Right forelimb (tissue), 1 donor: ENCODE data around the gene TSHZ2.
"Not testable (repeated sequence)": the region's sequence is repeated elsewhere in the genome, so short reads cannot be mapped to it uniquely, and the experiment has no call there.

Experiments
- DNase-seq: peaks from one replicate; pipeline ENCODE4 v3.0.0-alpha.2; 2018

The TSHZ2 gene

DNA sequence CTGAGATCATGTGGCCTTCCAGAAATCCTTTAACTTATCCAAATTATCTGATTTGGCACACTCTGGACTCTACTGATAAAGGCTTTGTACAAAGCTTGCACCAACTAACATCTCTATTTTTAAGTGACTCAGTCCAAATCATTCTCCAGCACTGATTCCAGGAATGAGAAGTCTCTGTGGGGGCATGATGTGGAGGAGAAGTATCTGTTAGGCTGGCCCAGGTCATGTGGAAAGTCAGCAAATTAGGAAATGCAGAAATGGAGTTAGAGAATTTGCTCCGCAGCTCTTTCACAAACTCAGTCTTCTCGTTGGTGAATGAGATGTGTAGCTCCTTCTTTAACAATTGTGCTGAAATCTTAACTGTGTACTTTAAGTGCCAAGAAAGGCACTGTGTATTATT is 455.8 kb downstream of the TSHZ2 start:
- DNase-seq: no peak

DNA sequence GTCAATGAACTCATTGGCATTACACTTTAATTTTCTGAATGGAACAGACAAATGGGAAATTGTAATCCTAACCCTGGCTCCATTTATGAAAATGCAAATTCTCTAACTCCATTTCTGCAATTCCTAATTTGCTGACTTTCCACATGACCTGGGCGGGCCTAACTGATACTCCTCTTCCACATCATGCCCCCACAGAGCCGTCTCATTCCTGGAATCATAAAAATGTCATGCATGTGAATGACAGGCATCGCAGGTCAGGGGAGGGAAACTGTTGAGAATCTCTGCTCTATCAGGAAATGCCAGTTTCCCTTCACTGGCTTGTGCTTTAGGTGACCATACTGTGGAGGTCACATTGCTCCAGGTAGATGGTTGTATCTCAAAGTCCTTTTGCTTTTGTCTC is 456.4 kb downstream of the TSHZ2 start:
- no peak for DNase-seq

DNA sequence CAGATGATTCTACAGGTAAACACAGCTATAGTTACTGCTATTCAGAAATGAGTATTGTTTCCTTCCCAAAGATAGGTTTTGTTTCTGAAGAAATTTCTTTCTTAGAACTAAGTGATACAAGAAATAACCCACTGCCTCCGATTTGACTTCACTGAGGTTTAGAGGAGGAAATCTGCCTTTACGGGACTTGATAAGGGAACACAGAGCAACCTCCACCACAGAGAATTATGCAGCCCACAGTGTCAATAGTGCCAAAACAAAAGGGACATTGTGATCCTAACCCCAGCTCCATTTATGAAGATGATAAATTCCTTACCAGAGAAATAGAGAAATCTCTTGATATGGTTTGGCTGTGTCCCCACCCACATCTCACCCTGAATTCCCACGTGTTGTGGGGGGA is 456.8 kb downstream of the TSHZ2 start:
- no peak for DNase-seq

DNA sequence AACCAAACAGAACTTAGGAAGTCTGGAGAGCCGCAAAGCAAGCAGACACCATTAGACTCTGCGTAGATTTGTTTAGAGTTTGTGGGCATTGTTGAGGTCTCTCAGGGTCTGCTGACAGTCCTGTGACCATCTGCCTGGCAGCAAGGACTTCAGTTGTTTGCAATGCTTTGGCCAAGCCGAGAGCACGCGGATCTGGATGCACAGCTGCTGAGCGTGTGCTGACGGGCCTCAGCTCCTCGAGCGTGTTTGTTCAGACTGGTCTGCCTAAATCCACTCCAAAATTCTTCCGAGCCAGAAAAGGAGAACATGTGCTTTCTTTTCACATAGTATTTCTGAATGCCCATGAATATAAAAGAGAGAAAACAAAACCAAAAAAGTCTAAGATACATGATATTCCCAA is 462.5 kb downstream of the TSHZ2 start:
- no peak for DNase-seq

DNA sequence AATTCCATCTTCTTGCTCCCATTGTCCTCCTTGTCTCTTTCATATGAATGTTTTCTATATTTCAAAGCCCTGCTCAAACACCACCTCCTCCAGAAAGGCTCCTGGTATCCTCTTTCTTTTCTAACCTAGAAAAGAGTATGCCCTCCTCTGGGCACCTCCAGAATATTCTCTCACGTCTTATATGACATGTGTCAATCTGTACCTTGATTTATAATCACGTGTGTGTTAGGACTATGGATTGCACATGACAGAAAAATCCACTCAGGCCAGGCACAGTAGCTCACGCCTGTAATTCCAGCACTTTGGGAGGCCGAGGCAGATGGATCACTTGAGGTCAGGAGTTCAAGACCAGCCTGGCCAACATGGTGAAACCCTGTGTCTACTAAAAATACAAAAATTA is 464.8 kb downstream of the TSHZ2 start:
- not testable (repeated sequence) for DNase-seq

DNA sequence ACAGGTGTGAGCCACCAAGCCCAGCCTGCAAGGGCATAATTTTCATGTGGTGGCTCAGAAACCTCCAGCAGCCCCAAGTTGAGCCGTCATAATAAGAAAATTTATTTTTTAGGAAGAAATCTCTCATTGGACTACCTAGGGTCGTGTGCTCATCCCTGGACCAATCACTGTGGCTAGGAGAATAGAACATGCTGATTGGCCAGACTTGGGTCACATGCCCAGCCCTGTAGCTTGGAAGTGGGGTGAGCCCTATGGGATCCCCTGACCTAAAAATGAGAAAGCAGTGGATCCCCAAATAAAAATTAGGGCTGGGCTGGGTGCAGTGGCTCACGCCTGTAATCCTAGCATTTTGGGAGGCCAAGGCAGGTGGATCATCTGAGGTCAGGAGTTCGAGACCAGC is 466.2 kb downstream of the TSHZ2 start:
- no peak for DNase-seq

DNA sequence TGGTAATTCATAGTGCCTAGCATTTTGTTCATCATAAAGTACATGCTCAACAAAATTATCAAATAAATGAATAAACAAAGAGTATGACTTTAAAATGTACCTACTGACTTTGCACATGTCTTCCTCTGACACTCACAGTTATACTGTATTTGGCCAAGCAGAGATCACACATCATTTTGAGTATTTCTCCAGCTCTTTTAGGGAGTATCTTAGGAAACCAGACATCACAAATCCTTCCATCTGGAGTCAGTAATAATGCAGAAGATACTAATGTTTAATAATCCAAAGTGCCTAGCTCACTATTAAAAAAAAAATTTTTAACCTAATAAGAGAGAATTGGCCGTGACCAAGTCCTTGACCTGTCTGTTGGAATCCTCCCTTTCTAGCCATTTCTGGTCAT is 466.9 kb downstream of the TSHZ2 start:
- no peak for DNase-seq

DNA sequence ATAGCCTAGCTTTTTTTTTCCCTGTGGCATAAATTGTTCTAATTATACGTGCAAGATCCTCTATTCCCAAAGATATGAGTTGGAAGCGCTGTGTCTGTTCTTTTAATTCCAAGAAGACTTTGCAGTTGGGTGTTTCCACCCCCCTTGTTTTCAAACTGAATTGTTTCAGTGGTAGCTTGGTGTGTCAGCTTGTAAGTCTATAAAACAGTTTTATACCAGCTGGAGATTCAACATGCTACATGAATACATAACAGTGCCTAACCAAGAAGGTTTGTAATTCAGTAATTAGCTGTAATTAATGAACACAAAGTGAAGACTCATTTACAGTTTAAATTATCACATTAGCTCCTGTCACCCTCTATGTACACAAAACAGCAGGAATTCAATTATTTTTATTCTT is 467.5 kb downstream of the TSHZ2 start:
- DNase-seq: no peak

DNA sequence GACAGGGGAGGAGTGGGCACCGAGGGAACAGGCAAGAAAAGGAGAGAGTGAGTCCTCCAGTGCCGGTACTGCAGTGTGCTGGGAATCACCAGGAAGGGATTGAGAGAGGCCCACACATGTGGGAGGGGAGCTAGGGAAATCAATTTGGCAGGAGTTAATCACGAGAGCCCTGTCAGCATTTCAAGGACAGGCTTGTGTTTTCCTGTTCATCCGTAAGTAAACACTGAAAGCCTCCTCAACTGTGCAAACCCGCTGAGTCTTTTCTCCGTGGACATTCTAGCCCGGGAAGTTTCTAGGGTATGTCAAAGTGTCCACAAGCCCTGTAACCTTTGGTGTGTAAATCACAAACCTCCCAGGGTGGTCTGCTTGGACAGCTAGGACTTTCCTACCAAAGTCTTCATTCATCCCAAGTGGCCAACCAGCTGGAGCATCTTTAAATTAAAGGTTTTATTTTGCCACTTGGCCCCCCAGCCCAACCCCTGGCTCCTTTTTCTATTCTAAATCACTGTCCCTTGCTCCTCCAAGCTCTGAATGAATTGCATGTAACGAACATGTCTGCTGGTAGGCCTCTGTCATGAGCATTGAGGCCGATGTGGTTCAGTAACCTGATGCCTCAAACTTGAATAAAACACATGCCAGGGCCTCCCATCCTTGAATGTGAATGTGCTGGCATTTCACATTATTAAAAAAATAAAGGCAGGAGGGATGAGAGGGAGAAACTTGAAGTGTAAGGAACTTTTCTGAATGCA is 472.4 kb downstream of the TSHZ2 start:
- DNase-seq: peak; percentile 57

DNA sequence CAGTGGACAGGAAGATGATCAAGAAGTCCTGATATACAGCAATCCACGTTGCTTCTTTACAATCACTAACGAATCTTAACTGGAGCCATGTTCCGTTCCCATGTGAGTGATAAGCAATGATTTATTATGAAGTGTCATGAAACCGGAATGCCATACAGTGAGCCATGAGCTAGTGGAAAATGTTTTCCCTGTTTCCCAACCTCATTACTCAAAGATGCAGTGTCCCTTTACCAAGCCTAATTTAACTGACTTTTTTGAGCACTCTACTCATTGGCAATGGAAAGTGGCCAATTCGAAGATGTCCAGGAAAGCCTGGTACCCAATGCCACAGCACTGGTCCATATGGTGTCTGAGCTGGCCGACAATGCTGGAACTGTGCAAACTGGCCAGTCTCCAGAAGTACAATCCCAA is 473.2 kb downstream of the TSHZ2 start:
- DNase-seq: no peak

DNA sequence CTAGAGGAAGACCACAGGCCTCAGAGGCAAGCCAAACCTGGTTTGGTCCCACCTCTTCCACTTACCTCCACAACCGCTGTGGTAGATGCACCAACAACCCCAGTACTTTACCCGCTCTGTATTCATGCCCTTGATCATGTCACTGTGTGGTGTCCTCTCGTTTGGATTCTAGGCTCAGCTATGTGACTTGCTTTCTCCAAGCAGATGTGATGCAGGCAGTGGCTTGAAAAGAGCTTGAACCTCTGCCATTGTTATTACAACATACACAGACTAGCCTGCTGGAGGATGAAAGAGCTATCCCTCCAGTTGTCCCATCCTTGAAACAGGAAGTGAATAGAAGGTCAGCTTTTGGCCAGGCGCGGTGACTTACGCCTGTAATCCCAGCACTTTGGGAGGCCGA is 473.8 kb downstream of the TSHZ2 start:
- no peak for DNase-seq

DNA sequence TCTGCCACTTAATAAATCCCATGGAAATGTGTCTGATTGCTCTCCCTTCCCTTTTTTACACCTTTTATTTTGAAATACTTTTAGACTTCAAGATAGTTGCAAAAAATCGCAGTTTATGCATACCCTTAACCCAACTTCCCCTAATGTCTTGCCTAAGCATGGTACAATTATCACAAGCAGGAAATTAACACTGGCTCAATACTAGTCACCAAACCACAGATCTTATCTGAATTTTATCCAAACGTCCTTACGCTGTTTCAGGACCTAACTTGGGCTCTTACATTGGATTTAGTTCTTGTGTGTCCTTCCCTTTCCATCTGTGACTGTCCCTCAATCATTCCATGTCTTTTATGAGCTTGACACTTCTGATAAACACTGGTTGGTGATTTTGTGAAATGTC is 475.2 kb downstream of the TSHZ2 start:
- DNase-seq: no peak

DNA sequence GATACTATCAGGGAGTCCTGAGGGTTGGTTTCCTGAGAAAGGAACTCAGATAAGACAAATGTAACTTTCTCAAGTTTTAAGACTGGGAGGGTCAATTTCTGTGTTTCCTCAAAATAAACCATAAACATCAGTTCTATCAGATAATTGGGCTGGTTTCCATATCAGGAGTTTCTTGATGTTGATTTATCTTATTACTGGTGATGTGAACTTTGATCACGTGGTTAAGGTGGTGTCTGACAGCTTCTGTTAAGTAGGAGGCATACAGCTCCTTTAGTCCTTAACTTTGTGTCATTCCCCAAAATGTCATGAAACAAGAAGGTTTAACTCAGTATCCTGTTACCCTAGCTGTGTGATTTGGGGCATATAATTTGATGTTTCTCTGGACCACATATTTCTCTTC is 476.3 kb downstream of the TSHZ2 start:
- DNase-seq: no peak

DNA sequence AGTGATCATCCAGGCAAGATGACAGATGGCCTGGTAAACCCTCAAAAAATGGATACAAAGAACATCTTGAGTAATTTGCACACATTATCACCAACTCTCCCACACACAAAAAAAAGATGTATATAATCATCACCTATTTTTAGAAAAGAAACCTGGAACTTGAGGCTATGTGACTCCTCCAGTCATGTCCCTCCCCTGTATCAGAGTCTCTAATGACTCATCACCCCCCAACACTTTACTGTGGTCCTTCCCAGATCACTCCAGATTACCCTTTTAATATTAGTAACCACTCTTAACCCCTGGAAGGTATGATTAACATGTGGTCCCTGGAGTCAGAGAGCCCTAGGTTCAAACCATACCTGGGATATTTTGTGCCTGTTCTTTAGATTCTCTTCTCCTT is 476.7 kb downstream of the TSHZ2 start:
- DNase-seq: no peak

DNA sequence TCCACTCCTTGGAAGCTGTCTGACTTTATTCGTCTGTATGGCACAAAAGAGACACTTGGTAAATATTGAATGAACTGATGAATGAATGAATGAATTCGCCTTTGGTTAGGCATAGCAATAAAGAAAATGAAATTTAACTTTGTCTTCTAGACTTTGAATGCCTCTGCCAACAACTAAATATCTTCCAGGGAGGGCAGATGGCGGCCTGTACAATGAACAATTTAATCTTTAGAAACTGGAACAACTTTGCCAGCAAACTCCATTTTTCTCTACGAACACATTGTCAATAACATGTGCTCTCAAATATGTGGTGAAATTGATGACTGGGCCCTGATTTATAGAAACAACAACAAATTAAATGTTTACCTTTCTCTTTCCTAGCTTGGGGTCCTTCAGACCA is 480.9 kb downstream of the TSHZ2 start:
- no peak for DNase-seq

DNA sequence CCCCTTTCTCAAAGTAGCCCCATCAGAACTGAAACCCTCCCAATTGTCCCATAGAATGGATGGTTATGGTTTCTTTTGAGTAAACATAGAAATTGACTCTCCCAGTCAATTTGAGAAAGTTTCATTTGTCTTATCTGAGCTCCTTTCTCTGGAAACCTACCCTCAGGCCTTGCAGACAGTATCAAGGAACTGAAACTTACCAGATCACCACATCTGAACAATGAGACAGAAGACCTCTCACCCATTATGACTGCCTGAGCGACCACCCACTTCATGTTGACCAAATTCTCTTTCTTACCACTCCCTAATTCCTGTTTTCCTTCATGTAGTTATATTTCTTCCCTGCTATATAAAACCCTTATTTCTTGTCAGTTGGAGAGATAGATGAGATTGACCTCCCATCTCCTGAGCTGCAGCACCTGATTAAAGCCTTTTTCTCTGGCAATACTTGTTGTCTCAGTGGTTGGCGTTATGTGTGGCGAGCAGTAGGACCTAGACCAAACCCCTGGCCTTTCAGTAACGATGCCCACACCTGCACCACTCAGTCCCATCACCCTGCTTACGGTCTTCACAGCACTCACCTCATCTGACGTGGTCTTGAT is 482.6 kb downstream of the TSHZ2 start:
- DNase-seq: no peak

DNA sequence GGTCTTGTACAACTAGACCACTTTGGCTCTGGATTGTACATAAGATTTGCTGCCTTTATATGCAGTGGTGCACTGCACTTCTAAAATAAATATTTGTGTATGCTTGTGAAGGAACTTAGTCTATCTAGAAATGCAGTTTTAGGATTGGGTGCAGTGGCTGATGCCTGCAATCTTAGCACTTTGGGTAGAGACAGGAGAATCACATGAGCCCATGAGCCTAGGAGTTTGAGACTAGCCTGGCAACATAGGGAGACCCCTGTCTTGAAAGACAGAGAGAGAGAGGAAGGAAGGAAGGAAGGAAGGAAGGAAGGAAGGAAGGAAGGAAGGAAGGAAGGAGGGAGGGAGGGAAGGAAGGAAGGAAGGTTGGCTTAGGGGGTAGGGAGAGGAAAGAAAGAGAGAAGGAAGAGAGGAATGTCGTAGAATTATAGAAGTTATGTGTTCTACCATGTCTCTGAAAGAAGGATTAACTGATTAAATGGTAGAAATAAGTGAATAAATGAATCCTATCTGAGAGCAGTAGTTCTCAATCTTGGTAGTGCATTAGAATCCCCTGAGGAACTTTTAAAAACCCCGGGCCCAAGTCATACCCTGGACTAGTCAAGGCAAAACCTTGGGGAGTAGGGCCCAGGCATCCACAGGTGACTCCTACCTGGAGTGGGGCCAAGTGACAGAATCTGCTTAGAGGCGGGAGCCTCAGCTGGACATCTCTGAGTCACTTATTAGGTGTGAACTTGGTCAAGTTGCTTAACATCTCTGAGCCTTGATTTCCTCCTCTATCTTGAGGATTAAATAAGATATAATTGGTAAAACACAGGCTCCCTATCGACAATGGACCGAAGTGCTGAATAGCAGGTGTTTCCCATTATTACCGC is 491.2 kb downstream of the TSHZ2 start:
- DNase-seq: no peak

DNA sequence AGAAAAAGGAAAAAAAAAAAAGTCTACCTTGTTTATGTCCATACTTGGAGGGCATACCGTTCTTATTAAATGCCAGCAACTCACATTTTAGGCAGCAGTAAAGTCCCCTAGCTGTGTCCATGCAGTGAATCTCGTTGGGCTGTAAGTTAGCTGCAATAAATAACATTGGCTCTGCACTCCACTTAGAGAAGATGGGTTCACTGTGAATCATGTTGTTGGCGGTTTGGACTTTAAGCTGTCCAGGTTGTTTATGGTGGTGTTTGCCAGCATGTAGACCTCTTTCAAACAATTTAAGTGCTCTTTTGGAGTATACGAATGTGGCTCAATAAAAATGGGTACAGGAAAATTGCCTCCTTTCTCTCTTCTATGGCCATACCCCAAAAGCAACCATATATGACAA is 494.1 kb downstream of the TSHZ2 start:
- DNase-seq: no peak

DNA sequence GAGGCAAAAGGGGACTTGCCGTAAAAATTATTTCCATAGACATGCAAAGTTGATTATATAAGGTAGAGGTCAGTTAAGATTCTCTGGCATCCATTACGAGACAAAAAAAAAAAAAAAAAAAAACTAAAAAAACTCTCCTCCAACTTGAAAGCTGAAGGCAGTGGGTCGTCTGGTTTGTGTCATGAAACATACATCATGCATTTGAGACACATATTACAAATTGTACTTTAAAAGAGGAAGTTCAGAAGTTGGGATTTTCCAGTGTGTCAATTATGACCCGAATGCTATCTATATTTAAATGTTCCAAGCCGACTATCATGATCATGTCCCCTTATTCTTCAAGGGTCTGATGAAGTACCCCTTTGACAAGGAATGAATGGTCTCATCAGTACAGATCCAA is 496.4 kb downstream of the TSHZ2 start:
- DNase-seq: no peak

DNA sequence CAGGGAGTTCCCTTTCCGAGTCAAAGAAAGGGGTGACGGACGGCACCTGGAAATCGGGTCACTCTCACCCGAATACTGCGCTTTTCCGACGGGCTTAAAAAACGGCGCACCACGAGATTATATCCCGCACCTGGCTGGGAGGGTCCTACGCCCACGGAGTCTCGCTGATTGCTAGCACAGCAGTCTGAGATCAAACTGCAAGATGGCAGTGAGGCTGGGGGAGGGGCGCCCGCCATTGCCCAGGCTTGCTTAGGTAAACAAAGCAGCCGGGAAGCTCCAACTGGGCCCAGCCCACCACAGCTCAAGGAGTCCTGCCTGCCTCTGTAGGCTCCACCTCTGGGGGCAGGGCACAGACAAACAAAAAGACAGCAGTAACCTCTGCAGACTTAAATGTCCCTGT is 500.7 kb downstream of the TSHZ2 start:
- not testable (repeated sequence) for DNase-seq

DNA sequence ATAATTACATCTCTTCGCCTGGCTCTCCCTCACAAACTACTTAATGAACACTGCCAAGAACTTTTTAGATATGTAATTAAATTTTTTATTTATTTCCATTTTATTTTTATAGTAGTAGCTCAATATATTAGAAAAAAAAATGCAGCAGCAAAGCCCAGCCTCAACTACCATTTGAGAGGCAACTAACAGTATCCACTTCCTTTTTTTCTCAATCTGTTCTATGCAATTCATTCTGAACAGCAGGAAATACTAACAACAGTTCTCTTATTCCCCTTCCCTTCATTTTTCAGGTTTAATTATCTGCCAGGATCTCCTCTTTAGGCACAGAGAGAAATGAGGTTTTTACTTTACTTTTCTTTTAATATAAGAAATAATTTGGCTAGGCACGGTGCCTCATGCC is 508.8 kb downstream of the TSHZ2 start:
- no peak for DNase-seq

DNA sequence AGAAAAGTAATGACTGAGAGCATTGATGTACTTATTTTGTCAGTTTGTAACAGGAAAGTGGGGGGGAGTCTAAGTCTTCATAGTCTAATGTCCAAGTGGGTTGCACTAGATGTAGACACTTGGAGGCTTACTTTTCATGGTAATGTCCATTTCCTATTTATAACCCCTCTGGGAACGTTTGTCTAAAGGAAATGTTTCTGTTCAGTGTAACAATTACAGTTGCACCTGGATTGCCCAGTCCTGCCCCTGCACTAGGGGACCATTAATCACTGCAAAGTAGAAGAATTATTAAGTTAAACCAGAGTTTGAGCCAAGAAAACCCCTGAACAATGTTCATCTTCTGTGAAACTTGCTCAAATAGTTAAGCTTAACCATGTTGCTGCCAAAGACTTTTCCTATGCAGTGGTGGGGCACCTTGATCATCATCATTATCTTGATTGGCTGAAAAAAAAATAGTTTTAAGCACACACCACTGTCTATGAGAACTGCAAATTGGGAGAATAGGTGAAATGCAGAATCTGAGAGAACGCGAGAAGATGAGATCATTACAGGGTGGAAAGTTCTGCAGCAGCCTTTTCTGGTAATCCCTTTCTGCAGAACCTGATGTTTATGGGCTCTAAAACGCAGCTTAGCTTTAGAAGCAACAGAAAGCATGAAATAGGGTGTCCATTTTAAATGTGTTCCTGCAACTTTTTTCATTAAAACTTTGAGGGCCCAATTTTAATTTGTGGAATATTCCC is 515.5 kb downstream of the TSHZ2 start:
- DNase-seq: no peak

DNA sequence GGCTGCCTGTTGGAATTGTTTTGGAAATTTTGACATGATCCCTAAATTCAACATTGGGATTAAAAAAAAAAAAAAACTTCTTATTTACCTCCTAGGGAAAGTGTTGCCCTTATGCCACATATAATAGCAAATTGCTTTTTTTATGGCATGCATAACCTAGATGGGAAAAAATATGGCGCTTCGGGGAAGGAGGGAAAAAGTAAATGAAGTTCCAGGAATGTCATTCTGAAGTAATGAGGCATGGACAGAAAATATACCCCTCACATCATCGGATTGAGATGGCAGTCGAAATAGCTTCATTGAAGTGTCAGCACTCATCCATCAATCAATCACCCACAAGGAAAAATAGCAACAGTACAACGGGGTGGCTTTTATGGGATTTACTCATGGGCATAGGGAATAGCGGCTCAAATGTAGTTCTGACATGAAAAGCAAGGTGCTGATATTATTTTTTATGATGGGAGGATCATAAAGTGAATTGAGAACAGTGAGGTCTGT is 516.7 kb downstream of the TSHZ2 start:
- no peak for DNase-seq
